Kidney (tissue), 14 donors: ENCODE results near the gene LTC4S. TPM values are rescaled to one million over a fixed set of nuclear protein-coding genes. Genes with fewer than 3 reads are reported as not detected.

Experiments
- DNase-seq, 5 donors: peaks; one replicate each; pipeline ENCODE4 v3.0.0-alpha.2; 2013 to 2020
- FAIRE-seq: peaks from 2 replicates; lab custom pipeline; 2012; peaks lifted over from hg19 to GRCh38; lab: Jason Lieb, UNC
- H3K27ac ChIP-seq, 2 donors: one replicate each; pipeline ENCODE4 v1.7.0; 2013; ENCODE audit warnings: low read depth in 2 of 2, low read length in 2 of 2, inconsistent platforms in 1 of 2
- H3K27me3 ChIP-seq: one replicate; pipeline ENCODE4 v1.7.1; 2013; ENCODE audit warnings: low read length, inconsistent platforms; ENCODE audit not compliant: control insufficient read depth, insufficient read depth
- H3K36me3 ChIP-seq, 3 donors: one replicate each; pipeline versions ENCODE4 v1.7.0 to v1.7.1; 2013; ENCODE audit warnings: low read length in 3 of 3, control low read depth in 1 of 3, inconsistent platforms in 1 of 3; ENCODE audit not compliant: insufficient read depth in 3 of 3, control insufficient read depth in 2 of 3
- H3K4me1 ChIP-seq, 3 donors: one replicate each; pipeline versions ENCODE4 v1.7.0 to v1.7.1; 2013; ENCODE audit warnings: low read length in 3 of 3, inconsistent platforms in 1 of 3, low read depth in 1 of 3; ENCODE audit not compliant: control insufficient read depth in 2 of 3, insufficient read depth in 2 of 3
- H3K4me3 ChIP-seq, 3 donors: one replicate each; pipeline versions ENCODE4 v1.7.0 to v1.8.1; 2013; ENCODE audit warnings: low read length in 3 of 3, control low read depth in 1 of 3, inconsistent platforms in 1 of 3
- H3K9ac ChIP-seq, 3 donors: one replicate each; pipeline versions ENCODE4 v1.7.0 to v1.7.1; 2013; ENCODE audit warnings: low read length in 3 of 3, control low read depth in 1 of 3, inconsistent platforms in 1 of 3
- H3K9me3 ChIP-seq, 3 donors: one replicate each; pipeline versions ENCODE4 v1.7.0 to v1.7.1; 2013; ENCODE audit warnings: low read length in 3 of 3, control low read depth in 1 of 3, inconsistent platforms in 1 of 3; ENCODE audit not compliant: control insufficient read depth in 2 of 3, insufficient read depth in 1 of 3
- CTCF ChIP-seq: IDR thresholded peaks from 3 replicates; pipeline ENCODE4 v1.5.1; 2012; ENCODE audit warnings: mild to moderate bottlenecking, moderate library complexity, borderline replicate concordance; ENCODE audit not compliant: insufficient read depth; ENCODE audit errors: extremely low read depth
- intact Hi-C: fragments of 100-400 bp; cut with DNase I; formaldehyde crosslinking; loops from one replicate; pipeline ENCODE4 v1.11.1; 2022
- polyA plus RNA-seq: library from polyadenylated mRNA; stranded (reverse); fragments of 350-450 nt; fragmentation: Illumina TruSeq; extraction: RNeasy Lipid Tissue Mini Kit (QIAGEN cat#74804); gene quantifications from one replicate; pipeline ENCODE4 v1.2.3, GENCODE V29; 2014; ENCODE audit warnings: low read depth, low replicate concordance; ENCODE audit not compliant: insufficient read depth
- total RNA-seq: library from RNA; stranded (reverse); fragmentation: NEBNext Ultra II Directional; extraction: Animal tissue kit (Norgen Biotek cat#: 25700); gene quantifications from one replicate; pipeline ENCODE4 v1.2.1, GENCODE V29; 2021
- donor health status: control.
- donor health status: control.
- donor health status: control.
- donor health status: control.
- donor health status: control.
- donor health status: DM: yes; HTN: yes; CAD: no.
- donor health status: Normal renal cell carcinoma (clear cell type).

LTC4S gene
- total and polyA plus RNA-seq, 2 donors from 2014 or later: 20.1 to 30.6 TPM

DNA sequence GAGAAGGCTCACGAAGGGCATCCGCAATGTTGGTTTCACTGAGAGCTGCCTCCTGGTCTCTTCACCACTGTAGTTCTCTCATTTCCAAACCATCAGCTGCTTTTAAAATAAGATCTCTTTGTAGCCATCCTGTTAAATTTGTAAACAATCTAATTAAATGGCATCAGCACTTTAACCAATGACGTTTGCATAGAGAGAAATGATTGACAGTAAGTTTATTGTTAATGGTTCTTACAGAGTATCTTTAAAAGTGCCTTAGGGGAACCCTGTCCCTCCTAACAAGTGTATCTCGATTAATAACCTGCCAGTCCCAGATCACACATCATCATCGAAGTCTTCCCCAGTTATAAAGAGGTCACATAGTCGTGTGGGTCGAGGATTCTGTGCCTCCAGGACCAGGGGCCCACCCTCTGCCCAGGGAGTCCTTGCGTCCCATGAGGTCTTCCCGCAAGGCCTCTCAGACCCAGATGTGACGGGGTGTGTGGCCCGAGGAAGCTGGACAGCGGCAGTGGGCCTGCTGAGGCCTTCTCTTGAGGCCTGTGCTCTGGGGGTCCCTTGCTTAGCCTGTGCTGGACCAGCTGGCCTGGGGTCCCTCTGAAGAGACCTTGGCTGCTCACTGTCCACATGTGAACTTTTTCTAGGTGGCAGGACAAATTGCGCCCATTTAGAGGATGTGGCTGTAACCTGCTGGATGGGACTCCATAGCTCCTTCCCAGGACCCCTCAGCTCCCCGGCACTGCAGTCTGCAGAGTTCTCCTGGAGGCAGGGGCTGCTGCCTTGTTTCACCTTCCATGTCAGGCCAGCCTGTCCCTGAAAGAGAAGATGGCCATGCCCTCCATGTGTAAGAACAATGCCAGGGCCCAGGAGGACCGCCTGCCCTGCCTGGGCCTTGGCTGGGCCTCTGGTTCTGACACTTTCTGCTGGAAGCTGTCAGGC is 43.6 kb downstream of the LTC4S start:
- no peaks in the 10 kb centered on the region for H3K27me3 ChIP-seq
- intact Hi-C loops: no loop called here
- no peak overlapping the region for H3K9ac ChIP-seq
- H3K4me3 ChIP-seq: no peak overlapping the region
- no peaks in the 10 kb centered on the region for H3K9me3 ChIP-seq
- H3K27ac ChIP-seq: peak overlapping the region in 1 of 2 donors; percentile 71
- peak in 1 of 5 donors; percentile 65 for DNase-seq
- FAIRE-seq: no peak
- TF ChIP-seq CTCF: no peak
- peaks cover 2 to 55% (median 35%) of the 10 kb centered on the region in 3 donors for H3K36me3 ChIP-seq
- H3K4me1 ChIP-seq: peaks cover 0 to 9% (median 0%) of the 10 kb centered on the region in 3 donors

DNA sequence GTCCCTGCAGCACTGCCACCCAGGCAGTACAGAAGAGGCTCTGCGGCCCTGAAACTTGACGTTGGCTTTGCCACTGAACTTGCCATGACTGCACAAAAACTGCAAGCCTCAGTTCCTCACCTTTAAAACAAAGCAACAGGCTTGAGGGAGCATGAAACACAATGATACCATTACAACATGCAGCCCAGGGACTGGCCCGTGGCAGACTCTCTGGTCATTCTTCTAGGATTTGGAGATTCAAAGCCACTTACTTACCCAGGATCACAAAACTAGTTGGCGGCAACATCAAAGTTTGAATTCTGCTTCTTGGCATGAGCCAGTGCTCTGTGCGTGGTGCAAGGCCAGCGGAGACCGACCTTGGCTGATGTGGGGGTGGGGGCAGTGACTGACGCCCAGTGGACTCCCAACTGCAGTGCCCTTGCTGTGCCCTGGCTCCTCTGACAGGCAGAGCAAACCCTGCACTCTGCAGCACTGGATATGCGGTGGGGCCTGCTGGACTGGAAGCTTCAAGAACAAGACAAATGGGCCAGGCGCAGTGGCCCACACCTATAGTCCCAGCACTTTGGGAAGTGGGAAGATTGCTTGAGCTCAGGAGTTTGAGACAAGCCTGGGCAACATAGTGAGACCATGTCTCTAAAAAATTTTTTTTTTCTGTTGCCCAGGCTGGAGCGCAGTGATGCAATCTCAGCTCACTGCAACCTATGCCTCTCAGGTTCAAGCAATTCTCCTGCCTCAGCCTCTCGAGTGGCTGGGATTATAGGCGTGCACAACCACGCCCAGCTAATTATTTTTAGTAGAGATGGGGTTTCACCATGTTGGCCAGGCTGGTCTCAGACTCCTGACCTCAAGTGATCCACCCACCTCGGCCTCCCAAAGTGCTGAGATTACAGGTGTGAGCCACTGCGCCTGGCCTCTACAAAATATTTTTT is 45.8 kb downstream of the LTC4S start:
- FAIRE-seq (no peak), DNase-seq (peak in 1 of 5 donors; percentile 59)
- no peak for TF ChIP-seq CTCF
- H3K4me1 ChIP-seq: peaks cover 0 to 9% (median 0%) of the 10 kb centered on the region in 3 donors
- intact Hi-C loops: no loop called here
- H3K9me3 ChIP-seq: no peaks in the 10 kb centered on the region
- H3K9ac ChIP-seq: no peak overlapping the region
- H3K4me3 ChIP-seq: no peak overlapping the region
- no peak overlapping the region for H3K27ac ChIP-seq
- no peaks in the 10 kb centered on the region for H3K27me3 ChIP-seq
- H3K36me3 ChIP-seq: peaks cover 0 to 46% (median 22%) of the 10 kb centered on the region in 3 donors

GRCh38 chr5:179840321-179840720 is 46.5 kb downstream of the LTC4S start:
- FAIRE-seq: no peak

More at GRCh38 chr5:179840321-179840720, 46.5 kb downstream of the LTC4S start:
- Histone ChIP-seq H3K9me3 (no peaks in the 10 kb centered on the region), H3K27ac (no peak overlapping the region), H3K36me3 (peaks cover 0 to 46% (median 22%) of the 10 kb centered on the region in 3 donors), H3K4me3 (no peak overlapping the region), H3K4me1 (peaks cover 0 to 9% (median 0%) of the 10 kb centered on the region in 3 donors), H3K9ac (no peak overlapping the region), H3K27me3 (no peaks in the 10 kb centered on the region)
- DNase-seq: peak in 1 of 5 donors; percentile 29
- intact Hi-C loops: no loop called here
- TF ChIP-seq CTCF: no peak
